Sigmoid colon (tissue), 4 donors: ENCODE measurements around the gene RAB7A.

Experiments
- CTCF ChIP-seq, 4 experiments: fragments of 450-650 bp in 3 of 4; fragments of 200-600 bp in 1 of 4; IDR thresholded peaks; one replicate each; pipeline ENCODE4 v1.5.1; 2016 to 2019; ENCODE audit warnings: antibody characterized with exemption in 4 of 4, mild to moderate bottlenecking in 3 of 4, moderate library complexity in 2 of 4
- EP300 ChIP-seq, 4 donors: sonication (generic); formaldehyde crosslinking; IDR thresholded peaks; one replicate each; pipeline ENCODE4 v1.6.1; 2017; ENCODE audit warnings: antibody characterized with exemption in 4 of 4
- POLR2A ChIP-seq, 2 donors: fragments of 450-650 bp; IDR thresholded peaks; one replicate each; pipeline ENCODE4 v1.6.1; 2016; ENCODE audit warnings: antibody characterized with exemption in 2 of 2, mild to moderate bottlenecking in 2 of 2, moderate library complexity in 2 of 2
- POLR2AphosphoS5 ChIP-seq, 4 donors: sonication (generic); formaldehyde crosslinking; IDR thresholded peaks; one replicate each; pipeline ENCODE4 v1.6.1; 2017; ENCODE audit warnings: antibody characterized with exemption in 4 of 4

DNA sequence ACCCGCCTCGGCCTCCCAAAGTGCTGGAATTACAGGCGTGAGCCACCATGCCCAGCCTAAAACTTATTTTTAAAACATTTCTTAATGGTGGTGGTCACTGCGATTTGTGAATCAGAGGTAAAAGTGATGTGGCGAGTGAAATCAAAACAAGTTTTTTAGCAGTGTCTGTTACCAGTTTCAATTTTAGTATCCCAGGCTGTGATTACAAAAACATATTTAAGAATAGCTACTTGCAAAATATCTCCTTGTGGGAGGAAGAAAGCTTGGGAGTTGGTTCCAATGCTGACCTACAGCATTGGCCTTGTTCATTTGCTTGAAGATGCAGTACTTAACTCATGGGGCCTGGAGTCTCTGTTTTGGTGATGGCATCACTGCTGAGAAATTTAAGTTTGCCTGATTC is 4.5 kb downstream of the RAB7A start:
- TF ChIP-seq POLR2A (IDR thresholded peaks at IDR 0.05) (no peak), CTCF (IDR thresholded peaks at IDR 0.05) (no peak), POLR2AphosphoS5 (IDR thresholded peaks at IDR 0.05) (no peak), EP300 (IDR thresholded peaks at IDR 0.05) (no peak)
